Lung (tissue), 12 donors: ENCODE data around the gene PROK1. TPM values are rescaled to one million over a fixed set of nuclear protein-coding genes. Genes with fewer than 3 reads are reported as not detected.

Experiments
- ATAC-seq: fragments of 200-7000 bp; cut with Tn5 transposase; one replicate; pipeline ENCODE4 v1.9.1; 2020; ENCODE audit warnings: moderate number of reproducible peaks; ENCODE audit not compliant: insufficient read depth, low FRiP score
- DNase-seq, 3 donors: peaks; one replicate each; pipeline ENCODE4 v3.0.0-alpha.2; 2013 to 2017
- H3K27ac ChIP-seq, 2 donors: one replicate each; pipeline ENCODE4 v1.5.1; 2013; ENCODE audit warnings: mild to moderate bottlenecking in 2 of 2, moderate library complexity in 2 of 2, control low read depth in 1 of 2, inconsistent platforms in 1 of 2, low read depth in 1 of 2, low read length in 1 of 2
- H3K27me3 ChIP-seq, 3 donors: one replicate each; pipeline ENCODE4 v1.5.1; 2013; ENCODE audit warnings: low read length in 2 of 3; ENCODE audit not compliant: control insufficient read depth in 3 of 3, insufficient read depth in 3 of 3
- H3K36me3 ChIP-seq, 4 donors: one replicate each; pipeline ENCODE4 v1.5.1; 2013; ENCODE audit warnings: low read length in 4 of 4, mild to moderate bottlenecking in 1 of 4, moderate library complexity in 1 of 4; ENCODE audit not compliant: control insufficient read depth in 4 of 4, insufficient read depth in 4 of 4
- H3K4me1 ChIP-seq, 5 donors: one replicate each; pipeline ENCODE4 v1.5.1; 2013; ENCODE audit warnings: low read length in 5 of 5, mild to moderate bottlenecking in 2 of 5, moderate library complexity in 1 of 5; ENCODE audit not compliant: control insufficient read depth in 5 of 5, insufficient read depth in 5 of 5
- H3K4me3 ChIP-seq: one replicate; pipeline ENCODE4 v1.5.1; 2013; ENCODE audit warnings: mild to moderate bottlenecking, control low read depth, moderate library complexity
- H3K9ac ChIP-seq, 2 donors: one replicate each; pipeline ENCODE4 v1.5.1; 2013; ENCODE audit warnings: low read length in 2 of 2, control low read depth in 1 of 2; ENCODE audit not compliant: insufficient read depth in 1 of 2
- H3K9me3 ChIP-seq, 4 donors: one replicate each; pipeline ENCODE4 v1.5.1; 2013; ENCODE audit warnings: low read length in 3 of 4, mild to moderate bottlenecking in 1 of 4, moderate library complexity in 1 of 4; ENCODE audit not compliant: control insufficient read depth in 4 of 4, insufficient read depth in 3 of 4
- whole genome bisulfite sequencing, 2 donors: extraction: QIAGEN DNeasy Blood & Tissue Kit; methylation state at CpG; one replicate each; pipeline ENCODE4 v1.1.7; 2013; 5-methylcytosine and 5-hydroxymethylcytosine counted together
- polyA plus RNA-seq, 2 donors: library from polyadenylated mRNA; stranded (reverse); fragments of 200-250 nt; gene quantifications; one replicate each; pipeline ENCODE4 v1.2.1, GENCODE V29; 2013
- total RNA-seq, 2 donors: library from RNA; depleted of rRNA in 1 of 2; stranded (reverse); fragments of >200 nt in 1 of 2; gene quantifications; one replicate each; pipeline ENCODE4 v1.2.1, GENCODE V29; 2014 to 2021
- TF ChIP-seq, protein P1 (sequence below): IDR thresholded peaks from 2 replicates; pipeline ENCODE4 v1.5.1; 2012; ENCODE audit warnings: mild to moderate bottlenecking; ENCODE audit errors: control extremely low read depth, extremely low read depth
- donor health status: control.
- donor health status: control.
- donor health status: Bipolar disorder and iron deficiency.
- donor health status: healthy.
- donor health status: DM: yes; HTN: yes; CAD: no.

PROK1 gene
- total and polyA plus RNA-seq, 4 donors, result 0.05 to 0.22 TPM; not detected in 2

DNA sequence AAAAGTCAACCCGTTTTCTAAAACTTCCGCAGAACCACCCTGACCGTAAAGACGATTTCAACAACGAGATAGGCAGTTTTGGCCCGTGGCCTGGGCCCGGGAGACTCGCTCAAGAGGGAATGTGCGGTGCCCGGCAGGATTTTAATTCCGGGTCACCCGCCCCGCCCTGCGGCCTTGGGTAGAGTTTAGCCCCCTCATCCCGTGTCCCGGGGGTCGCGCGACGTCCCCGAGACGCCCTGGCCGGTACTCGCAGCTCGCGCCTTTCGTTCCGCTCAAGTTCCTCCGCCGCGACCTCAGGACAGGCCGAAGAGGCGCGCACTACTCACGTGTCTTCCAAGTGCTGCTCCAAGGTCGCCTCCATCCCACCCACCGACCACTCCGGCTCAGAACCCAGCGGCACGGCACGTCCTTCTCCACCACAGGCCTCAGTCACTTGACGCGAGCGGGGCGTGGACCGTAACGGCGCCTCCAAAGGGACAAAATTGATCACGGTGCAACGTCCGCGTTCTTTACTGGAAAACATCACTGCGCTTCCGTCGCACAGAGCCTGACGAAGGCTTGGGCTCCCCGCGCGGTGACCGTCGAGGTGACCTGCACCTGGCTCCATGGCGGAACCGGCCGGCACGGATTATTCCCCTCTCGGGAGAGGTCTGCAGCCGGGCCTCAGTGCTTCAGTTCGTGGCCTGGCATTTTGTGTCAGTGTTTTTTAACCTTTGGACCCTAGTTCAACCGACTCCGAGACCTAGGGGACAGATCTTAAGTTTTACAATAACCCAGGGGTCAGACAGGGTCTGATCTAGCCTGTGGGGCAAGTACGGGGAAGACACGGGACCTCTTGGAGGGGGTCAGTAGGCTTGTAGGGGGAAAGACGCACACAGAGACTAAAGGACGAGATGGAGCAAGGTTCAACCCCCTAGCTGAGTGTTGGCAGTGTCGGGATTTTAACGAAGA is 43.4 kb upstream of the PROK1 start, which contains the start of gene LAMTOR5:
TSS of gene LAMTOR5 (minus strand) at position 435 of the 951 bp plus-strand sequence. CDS start at position 361, 74 bp downstream.
- peak within 1 kb of the TSS; percentile 83 to 98 for H3K9ac ChIP-seq
- TF ChIP-seq, protein P1, sequence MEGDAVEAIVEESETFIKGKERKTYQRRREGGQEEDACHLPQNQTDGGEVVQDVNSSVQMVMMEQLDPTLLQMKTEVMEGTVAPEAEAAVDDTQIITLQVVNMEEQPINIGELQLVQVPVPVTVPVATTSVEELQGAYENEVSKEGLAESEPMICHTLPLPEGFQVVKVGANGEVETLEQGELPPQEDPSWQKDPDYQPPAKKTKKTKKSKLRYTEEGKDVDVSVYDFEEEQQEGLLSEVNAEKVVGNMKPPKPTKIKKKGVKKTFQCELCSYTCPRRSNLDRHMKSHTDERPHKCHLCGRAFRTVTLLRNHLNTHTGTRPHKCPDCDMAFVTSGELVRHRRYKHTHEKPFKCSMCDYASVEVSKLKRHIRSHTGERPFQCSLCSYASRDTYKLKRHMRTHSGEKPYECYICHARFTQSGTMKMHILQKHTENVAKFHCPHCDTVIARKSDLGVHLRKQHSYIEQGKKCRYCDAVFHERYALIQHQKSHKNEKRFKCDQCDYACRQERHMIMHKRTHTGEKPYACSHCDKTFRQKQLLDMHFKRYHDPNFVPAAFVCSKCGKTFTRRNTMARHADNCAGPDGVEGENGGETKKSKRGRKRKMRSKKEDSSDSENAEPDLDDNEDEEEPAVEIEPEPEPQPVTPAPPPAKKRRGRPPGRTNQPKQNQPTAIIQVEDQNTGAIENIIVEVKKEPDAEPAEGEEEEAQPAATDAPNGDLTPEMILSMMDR, result no peak
- DNase-seq (peak; percentile 96 to 98 (median 96)), ATAC-seq (peak; percentile 94)
- no peaks in the 10 kb centered on the region for H3K27me3 ChIP-seq
- 0 to 1% methylated on average over 75 to 76 of the region's 76 CpGs for WGBS, 2 donors
- H3K36me3 ChIP-seq, result peaks cover 8 to 17% (median 15%) of the 10 kb centered on the region in 4 donors
- H3K9me3 ChIP-seq, result no peaks in the 10 kb centered on the region
- H3K27ac ChIP-seq, result peak within 1 kb of the TSS; percentile 85 to 93
- peak within 1 kb of the TSS; percentile 66 for H3K4me3 ChIP-seq
- H3K4me1 ChIP-seq, result peaks cover 0 to 8% (median 0%) of the 10 kb centered on the region in 5 donors

DNA sequence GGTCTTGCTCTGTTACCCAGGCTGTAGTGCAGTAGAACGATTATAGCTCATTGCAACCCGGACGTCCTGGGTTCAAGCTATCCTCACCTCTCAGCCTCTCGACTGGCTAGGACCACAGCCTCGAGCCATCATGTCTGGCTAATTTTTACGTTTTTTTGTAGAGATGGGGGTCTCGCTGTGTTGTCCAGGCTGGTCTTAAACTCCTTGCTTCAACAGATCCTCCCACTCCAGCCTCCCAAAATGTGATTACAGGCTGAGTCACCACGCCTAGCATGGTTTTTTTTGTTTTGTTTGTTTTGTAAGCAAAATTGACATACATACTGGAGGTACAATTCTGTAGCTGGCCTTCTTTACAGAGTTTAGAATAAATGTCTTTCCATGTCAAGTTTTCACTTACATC is 42.5 kb upstream of the PROK1 start:
- Histone ChIP-seq H3K9ac (peak overlapping the region in 1 of 2 donors; percentile 83), H3K9me3 (no peaks in the 10 kb centered on the region), H3K27me3 (no peaks in the 10 kb centered on the region), H3K4me1 (peaks cover 0 to 10% (median 0%) of the 10 kb centered on the region in 5 donors), H3K36me3 (peaks cover 3 to 15% (median 9%) of the 10 kb centered on the region in 4 donors), H3K4me3 (no peak overlapping the region), H3K27ac (no peak overlapping the region)
- 92 to 93% methylated on average over 8 of the region's 8 CpGs for WGBS, 2 donors
- TF ChIP-seq, protein P1, result no peak
- DNase-seq (no peak), ATAC-seq (no peak)

DNA sequence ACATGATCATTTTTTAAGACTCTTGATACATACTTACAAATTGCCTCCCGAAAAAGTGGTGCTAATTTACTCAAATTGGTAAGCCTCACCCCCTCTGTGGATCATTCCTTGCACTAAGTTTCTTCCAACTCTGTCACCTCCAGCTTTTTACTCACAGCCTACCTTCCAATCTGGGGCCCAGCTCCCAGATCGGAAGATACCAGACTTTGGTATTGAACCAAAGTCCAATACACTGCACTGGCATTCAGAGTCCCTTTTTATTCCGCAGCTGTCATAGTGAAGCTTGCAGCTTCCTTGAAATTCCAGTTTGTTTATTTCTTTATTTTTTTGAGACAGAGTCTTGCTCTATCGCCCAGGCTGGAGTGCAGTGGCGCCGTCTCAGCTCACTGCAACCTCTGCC is 41.6 kb upstream of the PROK1 start:
- ATAC-seq (no peak), DNase-seq (no peak)
- Histone ChIP-seq H3K27me3 (no peaks in the 10 kb centered on the region), H3K36me3 (peaks cover 0 to 9% (median 3%) of the 10 kb centered on the region in 4 donors), H3K9ac (no peak overlapping the region), H3K9me3 (no peaks in the 10 kb centered on the region), H3K27ac (no peak overlapping the region), H3K4me1 (peaks cover 0 to 18% (median 1%) of the 10 kb centered on the region in 5 donors), H3K4me3 (no peak overlapping the region)
- TF ChIP-seq, protein P1, result no peak
- WGBS, 2 donors, result 95 to 97% methylated on average over 6 of the region's 6 CpGs
